Fibroblast of the aortic adventitia (primary cell): ENCODE data around the gene PLSCR3. TPM values are rescaled to one million over a fixed set of nuclear protein-coding genes. Genes with fewer than 3 reads are reported as not detected.

Source experiments
- DNase-seq: peaks from one replicate; pipeline ENCODE4 v3.0.0-alpha.2; 2010; ENCODE audit warnings: low read depth
- H3K4me3 ChIP-seq: 2 replicates; pipeline ENCODE4 v1.5.1; 2011; ENCODE audit warnings: low read depth, mild to moderate bottlenecking, control low read depth, low read length, moderate library complexity
- total RNA-seq: library from RNA; depleted of rRNA; stranded (reverse); fragments of >200 nt; gene quantifications from 2 replicates; pipeline ENCODE4 v1.2.3, GENCODE V29; 2012; ENCODE audit warnings: low replicate concordance
- TF ChIP-seq, protein P1 (sequence below): IDR thresholded peaks from 2 replicates; pipeline ENCODE4 v1.5.1; 2011; ENCODE audit warnings: mild to moderate bottlenecking, low read length, control low read depth, inconsistent platforms; ENCODE audit not compliant: insufficient read depth

Gene PLSCR3
- 19.5 and 26.9 TPM in 2 replicates for total RNA-seq

DNA sequence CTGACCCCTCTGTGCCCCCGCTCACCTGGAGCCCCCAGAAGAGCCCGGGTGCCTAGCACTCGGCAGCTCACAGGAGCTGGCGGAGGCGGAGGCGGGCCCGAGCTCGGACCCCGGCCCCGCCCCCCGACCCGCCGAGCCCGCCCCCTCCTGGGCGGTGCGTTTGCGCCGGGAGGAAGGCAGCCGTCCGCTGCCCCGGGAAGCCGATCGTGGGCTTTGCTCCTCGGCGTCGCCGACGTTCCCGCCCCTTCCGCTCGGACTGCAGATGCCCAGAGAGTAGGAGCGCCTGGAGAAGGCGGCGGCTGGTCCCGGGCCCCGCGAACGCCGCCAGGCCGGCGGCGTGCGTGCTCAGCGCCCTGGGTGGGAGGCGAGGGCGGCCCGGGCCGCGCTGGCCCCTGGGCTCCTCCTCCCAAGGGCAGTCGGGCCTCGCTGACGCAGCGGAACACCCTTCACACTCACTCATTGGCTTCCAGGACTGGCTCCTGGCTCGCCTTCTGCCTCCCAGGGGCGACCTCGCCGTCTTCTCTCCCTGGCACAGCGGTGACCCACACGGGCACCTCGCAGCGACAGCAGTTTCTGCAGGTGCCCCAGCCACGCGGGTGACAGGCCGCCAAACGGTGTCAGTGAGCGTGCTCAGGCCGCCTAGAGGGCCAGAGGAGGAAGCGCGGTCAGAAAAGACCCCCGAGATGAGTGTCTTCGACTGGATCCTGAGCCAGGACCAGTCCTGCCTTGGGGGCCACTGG lies at the start of gene PLSCR3:
Gene PLSCR3 (minus strand): TSS at position 74 of the 740 bp plus-strand sequence. CDS start 415 bp downstream, outside the sequence.
- peak within 1 kb of the TSS; percentile 84 for H3K4me3 ChIP-seq
- DNase-seq, result peak; percentile 81
- TF ChIP-seq, protein P1, sequence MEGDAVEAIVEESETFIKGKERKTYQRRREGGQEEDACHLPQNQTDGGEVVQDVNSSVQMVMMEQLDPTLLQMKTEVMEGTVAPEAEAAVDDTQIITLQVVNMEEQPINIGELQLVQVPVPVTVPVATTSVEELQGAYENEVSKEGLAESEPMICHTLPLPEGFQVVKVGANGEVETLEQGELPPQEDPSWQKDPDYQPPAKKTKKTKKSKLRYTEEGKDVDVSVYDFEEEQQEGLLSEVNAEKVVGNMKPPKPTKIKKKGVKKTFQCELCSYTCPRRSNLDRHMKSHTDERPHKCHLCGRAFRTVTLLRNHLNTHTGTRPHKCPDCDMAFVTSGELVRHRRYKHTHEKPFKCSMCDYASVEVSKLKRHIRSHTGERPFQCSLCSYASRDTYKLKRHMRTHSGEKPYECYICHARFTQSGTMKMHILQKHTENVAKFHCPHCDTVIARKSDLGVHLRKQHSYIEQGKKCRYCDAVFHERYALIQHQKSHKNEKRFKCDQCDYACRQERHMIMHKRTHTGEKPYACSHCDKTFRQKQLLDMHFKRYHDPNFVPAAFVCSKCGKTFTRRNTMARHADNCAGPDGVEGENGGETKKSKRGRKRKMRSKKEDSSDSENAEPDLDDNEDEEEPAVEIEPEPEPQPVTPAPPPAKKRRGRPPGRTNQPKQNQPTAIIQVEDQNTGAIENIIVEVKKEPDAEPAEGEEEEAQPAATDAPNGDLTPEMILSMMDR, result peak; percentile 58

DNA sequence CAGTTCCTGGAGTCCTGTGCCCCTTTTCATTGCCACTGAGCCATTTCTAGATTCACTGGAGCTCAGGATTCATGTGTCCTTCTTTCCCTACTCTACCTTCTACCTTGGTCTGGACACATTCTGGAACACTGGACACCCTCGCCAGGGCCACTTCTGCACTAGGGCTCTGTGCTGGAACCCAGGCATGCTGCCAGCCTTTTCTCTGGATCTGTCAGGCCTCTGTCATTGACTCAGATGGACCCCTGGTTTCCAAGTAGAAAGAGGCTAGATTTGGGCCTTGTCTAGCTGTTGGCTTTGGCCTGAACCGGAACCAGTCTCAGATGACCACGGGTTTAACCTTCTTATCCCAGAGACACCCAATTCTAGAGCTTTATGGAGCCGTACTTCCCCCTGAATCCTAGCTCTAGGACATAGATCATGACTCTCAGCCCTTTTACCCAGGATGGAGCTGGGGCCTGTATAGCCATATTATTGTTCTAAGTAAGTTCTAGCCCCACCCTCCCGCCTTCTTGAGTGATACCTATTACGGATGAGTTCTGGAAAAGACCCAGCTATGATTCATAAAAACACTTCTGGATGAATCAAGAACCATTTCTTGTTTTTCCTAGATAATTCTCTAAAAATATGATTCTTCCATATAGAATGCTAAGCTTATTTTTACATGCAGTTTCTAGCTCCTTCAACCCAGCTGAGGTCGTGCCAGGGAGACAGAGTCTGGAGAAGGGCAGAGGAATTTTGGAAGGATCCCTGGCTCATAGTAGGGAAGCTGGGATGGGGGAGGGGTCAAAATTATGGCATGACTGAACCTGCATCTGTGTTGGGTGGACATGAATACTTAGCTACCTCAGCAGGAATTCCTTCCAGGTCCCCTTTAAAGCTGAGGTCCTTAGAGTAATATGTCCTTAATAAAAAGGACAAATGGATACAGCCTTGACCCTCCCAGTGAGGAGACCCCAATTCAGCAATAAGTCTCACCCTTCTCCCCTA lies 49.5 kb upstream of the PLSCR3 start:
- H3K4me3 ChIP-seq, result no peak overlapping the region
- TF ChIP-seq, protein P1, result no peak
- DNase-seq, result peak; percentile 81

DNA sequence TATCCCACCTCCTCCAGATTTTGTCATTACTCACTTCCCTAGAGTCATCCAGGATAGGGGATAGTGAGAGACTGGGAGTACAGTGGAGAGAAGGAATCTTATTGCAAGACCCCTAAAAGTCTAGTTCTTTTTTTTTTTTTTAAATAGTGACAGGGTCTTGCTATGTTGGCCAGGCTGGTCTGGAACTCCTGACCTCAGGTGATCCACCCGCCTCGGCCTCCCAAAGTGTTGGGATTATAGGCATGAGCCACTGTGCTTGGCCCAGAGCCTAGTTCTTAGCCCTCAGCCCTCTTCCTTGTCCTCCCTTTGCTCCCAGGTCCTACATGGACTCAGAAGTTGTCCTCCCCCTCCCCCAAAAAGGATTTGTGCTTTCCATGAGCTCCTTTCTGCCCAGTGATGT lies 47.8 kb upstream of the PLSCR3 start:
- TF ChIP-seq, protein P1, result no peak
- DNase-seq, result no peak
- H3K4me3 ChIP-seq, result no peak overlapping the region

DNA sequence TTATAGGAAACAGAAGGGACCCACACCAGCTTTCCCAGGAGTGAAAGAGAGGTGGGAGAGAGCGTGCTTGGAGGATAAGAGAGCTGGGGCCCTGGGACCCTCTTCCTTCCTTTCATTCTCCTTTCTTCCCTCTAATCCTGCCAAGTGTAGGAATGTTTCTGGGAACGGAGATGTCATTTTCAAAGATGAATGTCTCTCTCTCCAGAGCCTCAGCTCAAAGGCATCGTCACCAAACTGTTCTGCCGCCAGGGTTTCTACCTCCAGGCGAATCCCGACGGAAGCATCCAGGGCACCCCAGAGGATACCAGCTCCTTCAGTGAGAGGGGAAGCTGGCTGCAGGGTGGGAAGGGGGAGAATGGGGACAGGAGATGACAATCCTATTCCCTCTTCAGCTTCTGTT lies 46.9 kb upstream of the PLSCR3 start:
- no peak overlapping the region for H3K4me3 ChIP-seq
- DNase-seq, result peak; percentile 25
- TF ChIP-seq, protein P1, result no peak

DNA sequence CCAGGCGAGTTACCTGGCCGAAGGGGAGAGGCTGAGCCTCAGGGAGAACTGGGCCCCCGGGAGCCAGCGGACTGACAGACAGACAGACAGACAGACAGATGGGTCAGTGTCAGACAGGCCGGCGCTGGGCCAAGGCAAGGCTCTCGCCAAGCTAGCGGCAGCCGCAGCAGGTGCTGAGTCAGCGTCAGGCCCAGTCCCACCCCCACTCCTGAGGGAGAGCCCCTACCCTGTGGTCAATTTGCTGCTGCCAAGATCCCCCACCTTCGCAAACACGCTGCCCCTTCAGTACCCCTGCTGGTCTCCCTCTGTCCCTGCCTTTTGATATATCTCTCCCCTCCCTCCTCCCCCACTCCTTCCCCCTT lies 46.5 kb upstream of the PLSCR3 start:
- no peak overlapping the region for H3K4me3 ChIP-seq
- TF ChIP-seq, protein P1, result peak; percentile 23
- peak; percentile 22 for DNase-seq

DNA sequence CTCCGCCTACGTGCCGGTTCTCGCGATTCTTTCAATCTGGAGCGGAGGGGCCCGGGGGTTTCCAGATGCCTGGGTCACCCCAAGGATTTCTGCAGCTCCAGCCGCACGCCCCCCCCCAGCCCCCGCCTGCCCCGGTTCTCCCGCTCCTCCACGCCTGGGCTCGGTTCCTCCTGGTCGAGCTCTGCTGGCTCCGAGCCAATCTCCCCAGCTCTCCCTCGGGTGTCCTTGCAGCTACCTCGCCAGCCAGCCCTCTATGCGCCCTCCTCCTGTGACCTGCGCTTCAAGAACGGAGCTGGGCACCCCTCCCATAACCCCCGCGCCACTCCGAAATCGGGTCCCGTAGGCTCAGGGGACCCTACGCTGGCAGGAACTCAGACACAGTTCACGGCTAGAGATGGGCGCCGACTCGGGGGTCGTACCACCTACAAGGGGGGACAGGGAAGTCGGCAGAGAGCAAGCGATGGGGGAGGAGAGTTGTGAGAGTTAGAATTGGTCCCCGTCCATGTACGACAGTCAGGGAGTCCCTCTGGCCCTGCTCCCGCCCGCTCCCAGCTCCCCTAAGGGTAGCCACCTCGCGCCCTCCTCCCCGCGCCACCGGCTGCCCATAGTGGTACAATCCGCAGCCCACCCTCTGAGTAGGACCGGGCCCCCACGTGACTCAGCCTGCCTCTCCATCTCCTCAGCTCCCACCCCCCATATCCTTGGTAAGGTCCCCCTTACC lies 45.9 kb upstream of the PLSCR3 start:
- TF ChIP-seq, protein P1, result no peak
- peak overlapping the region; percentile 57 for H3K4me3 ChIP-seq
- DNase-seq, result peak; percentile 22
